ENCODE results near the gene KLHL40. TPM values are rescaled to one million over a fixed set of nuclear protein-coding genes. Genes with fewer than 3 reads are reported as not detected.

The KLHL40 gene
- total and polyA plus RNA-seq, 10 of the 15 experiments (the other 5 are each of a cell fraction or from before 2014, with no cell fraction given): not detected

DNA sequence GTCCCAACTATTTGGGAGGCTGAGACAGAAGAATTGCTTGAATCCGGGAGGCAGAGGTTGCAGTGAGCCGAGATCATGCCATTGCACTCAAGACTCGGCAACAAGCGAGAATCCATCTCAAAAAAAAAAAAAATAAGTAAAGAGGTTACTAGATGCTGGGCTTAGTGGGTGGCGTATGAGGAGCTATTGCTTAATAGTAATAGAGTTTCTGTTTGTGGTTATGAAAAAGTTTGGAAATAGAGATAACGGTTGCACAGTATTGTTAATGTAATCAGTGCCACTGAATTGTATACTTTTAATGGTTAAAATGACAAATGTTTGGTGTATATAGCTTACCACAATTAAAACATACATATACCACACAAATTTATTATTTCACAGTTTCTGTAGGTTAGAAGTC, 32.0 kb downstream of the KLHL40 start:
- ChIA-PET SMC1A (ENCODE audit: uncharacterized antibody, unreplicated experiment) (no interaction called here), RAD21 (ENCODE audit: unreplicated experiment) (no interaction called here), POLR2A (no interaction called here), CTCF (interaction anchor here (1.4 kb wide), 1 partner anchor 28 kb away, joined by 4 read pairs; no protein-coding TSS in a partner anchor)
- in situ Hi-C loops (cut with MboI): no loop called here
- intact Hi-C loops (cut with micrococcal nuclease; ENCODE audit: unreplicated experiment): no loop called here
- Histone ChIP-seq H3K4me3 (no peak overlapping the region), H3K36me3 (ENCODE audit: control insufficient read depth in 2 of 2, insufficient read depth in 2 of 2, low read length in 1 of 2) (no peaks in the 10 kb centered on the region), H3K9ac (ENCODE audit: control insufficient read depth, insufficient read depth, low read length) (no peak overlapping the region), H4K20me1 (ENCODE audit: control insufficient read depth, insufficient read depth) (no peaks in the 10 kb centered on the region), H3K79me2 (ENCODE audit: control insufficient read depth, insufficient read depth, low read length) (no peaks in the 10 kb centered on the region), H3K27ac (ENCODE audit: control insufficient read depth, insufficient read depth) (no peak overlapping the region), H3K9me3 (replicated peaks; ENCODE audit: control insufficient read depth, insufficient read depth, low read length) (no peaks in the 10 kb centered on the region), H3K27me3 (replicated peaks in 1 of 2; ENCODE audit: control insufficient read depth in 2 of 2, insufficient read depth in 2 of 2, low read length in 1 of 2) (no peaks in the 10 kb centered on the region), H2AFZ (ENCODE audit: control insufficient read depth, low read depth, low read length) (no peak overlapping the region), H3K4me1 (ENCODE audit: control insufficient read depth, insufficient read depth, low read length) (no peaks in the 10 kb centered on the region), H3K4me2 (ENCODE audit: control insufficient read depth, insufficient read depth) (no peak overlapping the region)
- TF ChIP-seq SMAD1 (IDR thresholded peaks at IDR 0.05; ENCODE audit: low read depth, partially characterized antibody): no peak
- no peak for TF ChIP-seq SREBF2 (IDR thresholded peaks at IDR 0.05; ENCODE audit: low read length)
- DNase-seq (ENCODE audit: low read depth, low spot score) (no peak), FAIRE-seq (no peak), ATAC-seq (no peak)
- no TSS peak for BruUV-seq (replicated peaks)
- WGBS (ENCODE audit: insufficient coverage, insufficient replicate concordance, low lambda C conversion rate, missing lambda C conversion rate): 36% methylated on average over 6 of the region's 6 CpGs

DNA sequence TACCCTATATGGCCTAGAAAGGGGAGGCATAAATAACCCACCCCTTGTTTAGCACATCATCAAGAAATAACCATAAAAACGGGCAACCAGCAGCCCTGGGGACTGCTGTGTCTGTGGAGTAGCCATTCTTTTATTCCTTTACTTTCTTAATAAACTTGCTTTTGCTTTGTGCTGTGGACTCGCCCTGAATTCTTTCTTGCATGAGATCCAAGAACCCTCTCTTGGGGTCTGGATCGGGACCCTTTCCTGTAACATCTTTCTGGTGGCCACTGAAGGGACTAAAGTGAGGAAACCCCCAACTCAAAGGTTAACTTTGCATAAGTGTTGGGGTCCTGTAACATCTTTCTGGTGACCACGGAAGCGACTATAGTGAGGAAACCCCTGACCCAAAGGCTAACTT, 33.0 kb downstream of the KLHL40 start:
- H3K27ac ChIP-seq (ENCODE audit: control insufficient read depth, insufficient read depth): no peak overlapping the region
- SMC1A ChIA-PET (ENCODE audit: uncharacterized antibody, unreplicated experiment): no interaction called here
- H3K36me3 ChIP-seq (ENCODE audit: control insufficient read depth in 2 of 2, insufficient read depth in 2 of 2, low read length in 1 of 2): no peaks in the 10 kb centered on the region
- no peak overlapping the region for H3K4me2 ChIP-seq (ENCODE audit: control insufficient read depth, insufficient read depth)
- no peaks in the 10 kb centered on the region for H3K79me2 ChIP-seq (ENCODE audit: control insufficient read depth, insufficient read depth, low read length)
- intact Hi-C loops (cut with micrococcal nuclease; ENCODE audit: unreplicated experiment): no loop called here
- in situ Hi-C loops (cut with MboI): no loop called here
- RAD21 ChIA-PET (ENCODE audit: unreplicated experiment): no interaction called here
- no peaks in the 10 kb centered on the region for H3K4me1 ChIP-seq (ENCODE audit: control insufficient read depth, insufficient read depth, low read length)
- no peaks in the 10 kb centered on the region for H3K9me3 ChIP-seq (replicated peaks; ENCODE audit: control insufficient read depth, insufficient read depth, low read length)
- H4K20me1 ChIP-seq (ENCODE audit: control insufficient read depth, insufficient read depth): no peaks in the 10 kb centered on the region
- no peak overlapping the region for H2AFZ ChIP-seq (ENCODE audit: control insufficient read depth, low read depth, low read length)
- BruUV-seq (replicated peaks): no TSS peak
- no peak for FAIRE-seq
- CTCF ChIA-PET: no interaction called here
- WGBS (ENCODE audit: insufficient coverage, insufficient replicate concordance, low lambda C conversion rate, missing lambda C conversion rate): 37% methylated on average over 5 of the region's 5 CpGs
- H3K4me3 ChIP-seq: no peak overlapping the region
- POLR2A ChIA-PET: no interaction called here
- H3K9ac ChIP-seq (ENCODE audit: control insufficient read depth, insufficient read depth, low read length): no peak overlapping the region
- no peaks in the 10 kb centered on the region for H3K27me3 ChIP-seq (replicated peaks in 1 of 2; ENCODE audit: control insufficient read depth in 2 of 2, insufficient read depth in 2 of 2, low read length in 1 of 2)
- DNase-seq (ENCODE audit: low read depth, low spot score): no peak
- no peak for ATAC-seq
- TF ChIP-seq IRF5 (IDR thresholded peaks at IDR 0.05; ENCODE audit: borderline replicate concordance) (no peak), SP1 (IDR thresholded peaks at IDR 0.05; ENCODE audit: low read depth, low read length) (no peak), ZNF687 (IDR thresholded peaks at IDR 0.05) (no peak), SKIL (IDR thresholded peaks at IDR 0.05; ENCODE audit: low read depth, poor library complexity, severe bottlenecking) (no peak), NR2C2 (IDR thresholded peaks at IDR 0.05; ENCODE audit: borderline replicate concordance, control insufficient read depth, insufficient read length, low read depth) (no peak), EZH2 (IDR thresholded peaks at IDR 0.05; ENCODE audit: borderline replicate concordance, control insufficient read depth, low read depth, low read length) (no peak), IKZF1 (conservative IDR thresholded peaks at IDR 0.05) (no peak), HDAC2 (IDR thresholded peaks at IDR 0.05) (no peak), MYC (IDR thresholded peaks at IDR 0.05; ENCODE audit: insufficient read depth, insufficient read length, insufficient replicate concordance, low read length, severe bottlenecking) (no peak)
